Stomach smooth muscle (tissue), 2 donors: ENCODE results near the gene MCRIP2.
"Not testable (repeated sequence)": the region's sequence is repeated elsewhere in the genome, so short reads cannot be mapped to it uniquely, and the experiment has no call there.

Experiments used
- H3K27ac ChIP-seq: one replicate; pipeline ENCODE4 v1.7.0; 2013; ENCODE audit warnings: mild to moderate bottlenecking, low read length, inconsistent platforms
- H3K27me3 ChIP-seq, 2 donors: one replicate each; pipeline ENCODE4 v1.7.0; 2013; ENCODE audit warnings: low read length in 2 of 2; ENCODE audit not compliant: insufficient read depth in 2 of 2, control insufficient read depth in 1 of 2
- H3K36me3 ChIP-seq, 2 donors: one replicate each; pipeline ENCODE4 v1.7.0; 2013; ENCODE audit warnings: low read length in 2 of 2; ENCODE audit not compliant: control insufficient read depth in 2 of 2, insufficient read depth in 2 of 2
- H3K4me1 ChIP-seq: one replicate; pipeline ENCODE4 v1.7.0; 2013; ENCODE audit warnings: low read length; ENCODE audit not compliant: control insufficient read depth, insufficient read depth
- H3K4me3 ChIP-seq, 2 donors: one replicate each; pipeline ENCODE4 v1.7.0; 2013; ENCODE audit warnings: low read length in 2 of 2
- H3K9ac ChIP-seq, 2 donors: one replicate each; pipeline ENCODE4 v1.7.0; 2013; ENCODE audit warnings: low read length in 2 of 2, mild to moderate bottlenecking in 1 of 2
- H3K9me3 ChIP-seq, 2 donors: one replicate each; pipeline ENCODE4 v1.7.0; 2013; ENCODE audit warnings: low read length in 2 of 2; ENCODE audit not compliant: control insufficient read depth in 2 of 2
- donor health status: healthy.
- donor health status: Pancreatic carcinoma.

The MCRIP2 gene

DNA sequence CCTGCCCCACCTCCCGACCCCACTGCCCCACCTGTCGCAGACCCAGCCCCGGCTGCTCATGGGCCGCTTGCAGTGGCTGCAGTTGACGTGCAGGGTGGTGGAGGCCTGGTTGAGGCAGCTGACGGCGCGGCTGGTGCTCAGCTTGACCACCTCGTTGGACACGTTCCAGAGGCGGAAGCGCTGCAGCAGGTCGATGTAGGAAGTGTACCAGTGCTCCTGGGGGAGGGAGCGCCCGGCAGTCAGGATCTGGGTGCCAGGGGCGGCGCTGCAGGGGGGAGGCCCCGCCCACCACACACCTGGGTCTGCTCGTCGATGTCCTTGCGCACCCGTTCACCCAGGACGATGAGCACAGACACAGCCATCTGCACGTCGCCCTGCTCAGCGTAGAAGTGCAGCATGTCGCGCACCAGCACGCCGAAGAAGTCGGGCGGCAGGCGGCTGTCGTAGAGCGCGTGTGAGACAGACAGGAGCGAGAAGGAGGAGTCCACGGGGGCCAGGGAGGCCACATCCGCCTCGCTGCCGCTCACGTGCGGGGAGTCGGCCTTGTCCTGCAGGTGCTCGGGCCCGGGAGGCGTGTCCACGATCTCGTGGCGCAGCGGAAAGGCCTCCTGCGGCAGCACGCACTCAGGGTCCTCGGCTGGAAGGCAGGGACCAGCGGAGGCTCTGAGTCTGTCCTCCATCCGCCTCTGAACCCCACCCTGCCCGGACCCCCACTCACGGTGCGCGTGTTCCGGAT lies 43.5 kb downstream of the MCRIP2 start:
- Histone ChIP-seq H3K9me3 (no peaks in the 10 kb centered on the region), H3K36me3 (peaks cover 12 to 17% of the 10 kb centered on the region in 2 donors), H3K4me1 (peaks cover 61% of the 10 kb centered on the region), H3K27ac (no peak overlapping the region), H3K4me3 (peak overlapping the region in 1 of 2 donors; percentile 40), H3K9ac (no peak overlapping the region), H3K27me3 (no peaks in the 10 kb centered on the region)

DNA sequence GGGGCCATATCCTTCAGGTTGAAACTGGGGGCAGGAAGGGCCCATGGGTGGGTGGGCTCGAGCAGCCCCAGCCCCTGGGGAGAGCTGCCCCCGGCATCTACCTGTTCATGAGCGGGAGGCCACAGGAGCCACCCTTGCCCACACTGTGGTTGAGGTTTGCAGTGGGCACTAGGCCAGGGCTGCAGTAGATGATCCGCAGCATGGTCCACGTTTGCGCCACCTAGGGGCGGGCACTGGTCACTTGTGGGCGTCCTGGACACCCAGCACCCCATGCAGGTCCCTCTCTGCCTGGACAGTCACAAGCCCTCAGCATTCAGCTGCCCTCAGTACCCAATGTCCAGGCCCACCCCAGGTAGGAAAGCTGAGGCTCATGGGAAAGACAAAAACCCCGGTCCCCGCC lies 44.3 kb downstream of the MCRIP2 start:
- Histone ChIP-seq H3K36me3 (peaks cover 12 to 17% of the 10 kb centered on the region in 2 donors), H3K27ac (no peak overlapping the region), H3K9me3 (no peaks in the 10 kb centered on the region), H3K9ac (no peak overlapping the region), H3K4me1 (peaks cover 57% of the 10 kb centered on the region), H3K27me3 (no peaks in the 10 kb centered on the region), H3K4me3 (no peak overlapping the region)

DNA sequence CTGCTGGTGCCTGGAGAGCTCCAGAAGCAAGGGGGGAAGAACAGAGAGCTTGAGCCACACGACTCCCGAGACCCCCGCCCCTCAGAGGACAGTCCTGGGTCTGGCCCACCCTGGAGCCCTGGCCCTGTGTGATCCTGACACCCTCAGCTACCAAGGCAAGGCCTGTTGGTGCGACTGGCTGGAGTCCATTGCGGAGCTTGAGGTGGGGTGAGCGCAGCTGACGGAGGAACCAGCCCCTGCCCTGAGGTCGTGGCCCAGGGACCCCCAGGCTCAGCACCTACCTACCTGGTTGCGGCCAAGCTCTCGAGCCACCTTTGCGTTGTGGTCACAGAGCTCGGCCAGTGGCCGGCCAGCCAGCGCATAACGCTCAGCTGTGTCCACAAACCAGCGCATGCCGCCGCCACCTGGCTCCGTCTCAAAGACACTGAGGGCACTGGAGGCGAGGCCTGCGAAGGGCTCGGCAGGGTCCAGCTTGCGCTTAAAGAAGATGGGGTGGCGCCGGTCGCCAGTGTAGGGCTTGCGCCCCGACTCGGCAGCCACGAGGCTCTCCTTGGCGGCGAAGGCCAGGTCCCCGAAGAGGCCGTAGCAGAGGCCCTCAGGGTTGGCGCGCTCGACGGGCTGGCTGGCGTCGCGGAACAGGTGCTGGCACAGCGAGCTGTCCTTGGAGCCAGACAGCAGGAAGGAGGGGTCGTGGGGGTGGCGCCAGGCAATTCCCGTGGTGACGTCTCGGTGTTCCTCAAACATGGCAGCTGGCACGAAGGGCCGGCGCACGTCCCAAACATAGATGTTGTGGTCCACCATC lies 45.0 kb downstream of the MCRIP2 start:
- Histone ChIP-seq H3K9me3 (no peaks in the 10 kb centered on the region), H3K9ac (no peak overlapping the region), H3K27me3 (no peaks in the 10 kb centered on the region), H3K27ac (no peak overlapping the region), H3K36me3 (peaks cover 10 to 14% of the 10 kb centered on the region in 2 donors), H3K4me3 (no peak overlapping the region), H3K4me1 (peaks cover 50% of the 10 kb centered on the region)

DNA sequence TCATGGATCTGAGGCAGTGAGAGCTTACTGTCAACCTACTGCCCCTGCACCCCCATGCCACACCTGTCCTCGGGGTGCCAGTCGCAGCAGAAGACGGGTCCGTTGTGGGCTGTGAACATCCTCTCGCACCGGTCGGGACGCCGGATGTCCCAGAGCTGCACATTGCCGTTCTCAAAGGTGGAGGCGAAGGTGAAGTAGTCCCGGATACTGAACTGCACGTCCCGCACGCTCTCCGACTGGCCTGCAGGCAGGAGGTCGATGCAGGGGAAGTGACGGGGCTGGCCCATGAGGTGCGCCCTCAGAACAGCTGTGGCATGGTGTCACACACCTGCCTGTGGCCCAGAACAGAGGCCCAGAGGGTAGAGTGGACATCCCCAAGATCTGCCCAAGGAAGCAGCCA lies 45.9 kb downstream of the MCRIP2 start:
- H3K4me3 ChIP-seq: no peak overlapping the region
- H3K9me3 ChIP-seq: no peaks in the 10 kb centered on the region
- peaks cover 42% of the 10 kb centered on the region for H3K4me1 ChIP-seq
- no peak overlapping the region for H3K27ac ChIP-seq
- H3K27me3 ChIP-seq: no peaks in the 10 kb centered on the region
- H3K9ac ChIP-seq: no peak overlapping the region
- peaks cover 2 to 6% of the 10 kb centered on the region in 2 donors for H3K36me3 ChIP-seq

DNA sequence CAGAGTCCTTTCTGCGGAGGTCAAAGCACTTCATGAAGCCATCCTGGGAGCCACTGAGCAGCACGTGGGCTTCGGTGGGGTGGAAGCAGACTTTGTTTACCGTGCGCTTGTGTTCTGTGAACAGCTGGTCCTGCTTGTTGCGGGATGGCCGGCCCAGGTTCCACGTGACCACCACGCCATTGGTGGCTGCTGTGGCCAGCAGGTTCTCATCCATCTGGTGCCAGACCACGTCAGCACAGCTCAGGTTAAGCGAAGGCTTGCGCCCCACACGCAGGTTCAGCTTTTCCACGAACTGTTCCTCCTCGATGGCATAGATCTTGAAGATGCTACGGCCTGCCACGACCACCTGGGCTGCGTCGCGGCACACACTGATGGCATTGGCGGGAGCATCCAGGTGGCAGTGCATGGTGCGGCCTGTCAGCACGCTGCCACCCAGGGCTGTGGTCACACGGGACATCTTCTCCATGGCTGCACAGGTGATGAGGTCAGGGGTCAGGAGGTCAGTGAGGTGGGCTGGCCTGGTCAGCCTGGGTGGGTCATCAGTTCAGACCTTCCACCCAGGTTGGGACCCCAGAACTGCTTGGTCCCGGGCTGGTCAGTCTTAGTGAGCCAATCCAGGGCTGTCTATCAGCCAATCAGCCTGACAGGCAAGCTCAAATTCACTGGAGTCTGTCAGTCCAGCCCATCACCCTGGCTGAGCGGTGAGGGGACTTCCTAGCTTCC lies 47.7 kb downstream of the MCRIP2 start:
- H3K27me3 ChIP-seq: peaks cover 2 to 18% of the 10 kb centered on the region in 2 donors
- H3K9ac ChIP-seq: peak overlapping the region; percentile 73 to 94
- H3K4me3 ChIP-seq: peak overlapping the region; percentile 61 to 92
- H3K36me3 ChIP-seq: no peaks in the 10 kb centered on the region
- H3K27ac ChIP-seq: peak overlapping the region; percentile 66
- H3K4me1 ChIP-seq: peaks cover 34% of the 10 kb centered on the region
- H3K9me3 ChIP-seq: no peaks in the 10 kb centered on the region

DNA sequence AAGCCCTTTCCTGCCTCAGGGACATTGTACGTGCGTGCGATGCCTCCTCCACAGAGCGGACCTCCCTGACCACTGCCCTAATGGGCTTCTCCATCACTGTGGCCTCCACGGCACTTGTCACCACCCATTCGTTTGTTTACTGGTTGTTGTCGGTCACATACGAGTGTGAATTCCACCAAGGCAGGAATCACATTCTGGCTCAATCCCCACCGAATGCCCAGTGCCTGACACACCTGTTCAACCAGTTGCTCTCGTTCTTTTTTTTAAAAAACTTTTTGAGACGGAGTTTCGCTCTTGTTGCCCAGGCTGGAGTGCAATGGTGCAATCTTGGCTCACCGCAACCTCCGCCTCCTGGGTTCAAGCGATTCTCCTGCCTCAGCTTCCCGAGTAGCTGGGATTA lies 49.6 kb downstream of the MCRIP2 start:
- peaks cover 14 to 35% of the 10 kb centered on the region in 2 donors for H3K27me3 ChIP-seq
- not testable (repeated sequence) for H3K36me3 ChIP-seq, H3K4me3 ChIP-seq, H3K9me3 ChIP-seq, H3K27ac ChIP-seq, H3K9ac ChIP-seq
- H3K4me1 ChIP-seq: peaks cover 34% of the 10 kb centered on the region

DNA sequence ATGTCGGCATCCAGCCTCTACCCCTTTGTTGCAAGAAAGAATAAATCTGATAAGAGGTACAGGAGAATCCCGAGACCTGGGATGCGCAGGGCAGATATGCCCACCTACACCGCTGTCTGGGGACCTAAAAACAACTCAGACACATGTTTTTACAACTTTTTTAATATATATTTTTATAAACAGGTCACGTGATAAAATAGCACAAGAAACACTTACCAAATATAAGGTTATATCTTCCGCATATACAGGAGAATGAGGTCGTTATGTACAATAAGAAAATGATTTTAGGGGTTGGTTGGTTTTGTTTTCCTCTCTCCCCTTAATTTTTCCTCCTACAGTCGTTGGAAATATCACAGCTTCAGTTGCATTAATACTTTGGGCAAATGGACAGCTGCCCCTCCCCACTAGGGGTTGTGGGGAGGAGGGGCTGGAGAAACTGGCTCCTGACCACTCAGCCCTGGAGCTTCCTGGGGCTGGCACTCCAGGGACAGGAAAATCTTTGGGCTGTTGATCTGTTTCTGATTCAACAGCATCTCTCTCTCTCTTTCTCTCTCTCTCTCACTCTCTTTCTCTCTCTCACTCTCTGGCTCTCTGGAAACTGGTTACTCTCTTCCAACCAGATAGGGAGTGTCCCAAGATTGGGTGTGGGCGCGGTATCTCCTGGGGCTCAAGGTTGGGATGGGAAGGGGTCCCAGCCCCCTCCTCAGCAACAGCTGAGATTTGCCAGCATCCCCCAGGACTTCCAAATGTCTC lies 50.9 kb downstream of the MCRIP2 start:
- H3K9ac ChIP-seq: no peak overlapping the region
- no peak overlapping the region for H3K27ac ChIP-seq
- peaks cover 19 to 38% of the 10 kb centered on the region in 2 donors for H3K27me3 ChIP-seq
- no peaks in the 10 kb centered on the region for H3K9me3 ChIP-seq
- no peak overlapping the region for H3K4me3 ChIP-seq
- H3K36me3 ChIP-seq: no peaks in the 10 kb centered on the region
- H3K4me1 ChIP-seq: peaks cover 34% of the 10 kb centered on the region

DNA sequence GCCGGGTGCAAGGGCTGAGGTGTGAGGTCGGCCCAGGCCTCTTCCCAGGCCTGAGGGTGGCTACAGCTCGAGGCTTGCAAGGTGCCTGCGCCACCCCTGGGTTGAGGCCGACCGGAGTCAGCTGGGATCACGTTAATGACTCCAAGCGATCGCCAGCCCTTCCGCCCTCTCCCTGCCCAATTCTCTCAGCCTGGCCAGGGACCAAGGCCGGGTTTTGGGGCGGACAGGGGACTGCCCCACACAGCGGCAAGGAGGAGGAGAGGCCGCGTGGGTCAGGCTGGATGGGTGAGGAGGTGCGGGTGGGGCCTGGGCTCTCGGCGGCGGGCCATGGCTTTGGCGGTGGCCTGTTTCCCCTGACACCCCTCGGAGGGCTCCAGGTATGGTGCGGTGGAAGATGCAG lies 51.7 kb downstream of the MCRIP2 start:
- H3K36me3 ChIP-seq: no peaks in the 10 kb centered on the region
- H3K4me3 ChIP-seq: no peak overlapping the region
- H3K27me3 ChIP-seq: peaks cover 22 to 38% of the 10 kb centered on the region in 2 donors
- H3K27ac ChIP-seq: no peak overlapping the region
- no peaks in the 10 kb centered on the region for H3K9me3 ChIP-seq
- H3K9ac ChIP-seq: no peak overlapping the region
- peaks cover 34% of the 10 kb centered on the region for H3K4me1 ChIP-seq

DNA sequence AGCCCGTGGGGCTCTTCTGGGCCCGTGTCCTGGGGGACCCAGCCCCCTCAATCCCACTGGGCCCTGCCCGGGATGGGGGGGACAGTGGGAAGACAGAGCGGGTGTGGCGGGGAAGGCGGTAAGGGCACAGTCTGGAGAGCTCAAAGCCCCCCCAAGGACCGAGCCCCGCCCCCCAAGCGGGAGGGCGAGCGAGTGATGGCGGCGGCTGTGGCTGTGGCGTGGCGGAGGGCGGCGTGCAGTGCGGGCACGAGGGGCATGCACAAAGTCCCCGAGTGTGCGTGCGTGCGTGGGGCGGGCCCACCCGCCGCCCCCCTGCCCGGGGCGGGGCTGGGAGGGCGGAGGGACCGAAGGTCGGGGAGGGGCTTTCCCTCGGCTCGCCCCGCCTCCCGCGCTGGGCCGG lies 52.1 kb downstream of the MCRIP2 start:
- H3K4me3 ChIP-seq: no peak overlapping the region

DNA sequence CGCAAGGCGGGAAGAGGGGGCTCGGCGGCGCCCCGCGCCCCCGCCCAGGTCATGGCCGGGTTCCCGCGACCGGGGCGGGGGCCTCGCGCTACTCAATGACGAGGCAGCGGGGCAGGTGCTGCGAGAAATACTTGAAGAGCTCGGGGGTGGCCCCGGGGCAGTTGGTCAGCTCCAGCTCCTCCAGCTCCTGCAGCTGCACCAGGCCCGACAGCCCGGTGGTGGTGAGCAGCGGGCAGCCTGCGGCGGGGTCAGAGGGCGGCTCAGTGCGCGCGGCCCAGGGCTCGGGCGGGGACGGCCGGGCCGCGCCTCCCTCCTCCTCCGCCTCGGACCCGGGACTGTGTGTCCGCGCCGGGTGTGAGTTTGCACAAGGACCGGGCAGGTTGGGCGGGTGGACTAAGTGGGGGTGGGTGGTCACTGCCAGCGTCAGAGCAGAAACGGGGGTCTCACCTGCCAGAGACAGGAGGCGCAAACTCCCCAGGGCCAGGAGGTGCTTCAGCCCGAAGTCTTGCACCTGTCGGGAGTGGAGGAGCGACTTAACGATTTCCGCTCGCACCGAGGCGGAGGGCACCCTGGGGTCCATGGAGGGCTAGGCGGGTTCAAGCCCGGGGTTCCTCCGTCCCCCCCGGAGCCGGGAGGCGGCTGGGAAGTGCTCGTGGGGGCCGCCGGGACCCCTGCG lies 52.7 kb downstream of the MCRIP2 start:
- Histone ChIP-seq H3K4me1 (peaks cover 26% of the 10 kb centered on the region), H3K27me3 (peaks cover 26 to 42% of the 10 kb centered on the region in 2 donors), H3K36me3 (no peaks in the 10 kb centered on the region), H3K4me3 (no peak overlapping the region), H3K27ac (no peak overlapping the region), H3K9me3 (no peaks in the 10 kb centered on the region), H3K9ac (no peak overlapping the region)

More for the DNA sequence above, 52.1 kb downstream of the MCRIP2 start:
- Histone ChIP-seq H3K9me3 (no peaks in the 10 kb centered on the region), H3K9ac (no peak overlapping the region), H3K36me3 (no peaks in the 10 kb centered on the region), H3K4me1 (peaks cover 31% of the 10 kb centered on the region), H3K27me3 (peaks cover 22 to 38% of the 10 kb centered on the region in 2 donors), H3K27ac (no peak overlapping the region)
